HepG2 (cell line): ENCODE measurements around the gene UQCC2. TPM values are rescaled to one million over a fixed set of nuclear protein-coding genes. Genes with fewer than 3 reads are reported as not detected.

ENCODE experiments used
- ATAC-seq: fragments of 200-7000 bp; cut with Tn5 transposase; 3 replicates; pipeline ENCODE4 v1.9.1; 2020; ENCODE audit warnings: mild to moderate bottlenecking, moderate library complexity
- BruUV-seq: library from RNA; stranded (reverse); fragments of 400-500 nt; replicated peaks from 2 replicates; lab custom pipeline; 2021; lab: Mats Ljungman, UMichigan
- CTCF ChIA-PET: fragments of 300-600 bp; formaldehyde crosslinking; extraction: SDS; loops from one replicate; lab custom pipeline; 2021; ENCODE audit warnings: low total read pairs, inconsistent platforms, low intra/inter-chr PET ratio; lab: Yijun Ruan, JAX
- POLR2A ChIA-PET: fragments of 350-600 bp; sonication (Branson Sonifier 250); formaldehyde crosslinking; loops from one replicate; lab custom pipeline; 2020; ENCODE audit warnings: antibody characterized with exemption, inconsistent platforms; lab: Yijun Ruan, JAX
- DNase-seq: peaks from one replicate; pipeline ENCODE4 v3.0.0-alpha.2; 2015; ENCODE audit warnings: low spot score
- FAIRE-seq: peaks from 3 replicates; lab custom pipeline; 2011; peaks lifted over from hg19 to GRCh38; lab: Jason Lieb, UNC
- H2AFZ ChIP-seq: one replicate; pipeline ENCODE4 v1.6.1; 2011; ENCODE audit warnings: low read length, inconsistent platforms
- H3K27ac ChIP-seq: fragments of 300-600 bp; 3 replicates; pipeline ENCODE4 v1.8.0; 2011; ENCODE audit warnings: mixed run types, mild to moderate bottlenecking, mixed read lengths, low read length, inconsistent platforms; ENCODE audit not compliant: insufficient read depth; ENCODE audit errors: extremely low read length
- H3K27me3 ChIP-seq, 2 experiments: fragments of 200-600 bp in 1 of 2; 2 replicates in 1 of 2; 3 replicates in 1 of 2; pipeline versions ENCODE4 v1.6.0 to v1.8.0; 2011; ENCODE audit warnings: low read length in 2 of 2, mild to moderate bottlenecking in 2 of 2, moderate library complexity in 2 of 2, inconsistent platforms in 1 of 2; ENCODE audit not compliant: insufficient read depth in 2 of 2, control insufficient read depth in 1 of 2
- H3K36me3 ChIP-seq, 2 experiments: fragments of 200-600 bp in 1 of 2; replicated peaks in 1 of 2; 2 replicates in 1 of 2; 3 replicates in 1 of 2; pipeline versions ENCODE4 v1.5.1 to v1.8.0; 2011; ENCODE audit warnings: low read length in 2 of 2, inconsistent platforms in 1 of 2; ENCODE audit not compliant: insufficient read depth in 2 of 2, control insufficient read depth in 1 of 2
- H3K4me1 ChIP-seq: 2 replicates; pipeline ENCODE4 v1.5.1; 2012; ENCODE audit warnings: low read length, inconsistent platforms; ENCODE audit not compliant: insufficient read depth
- H3K4me2 ChIP-seq: 2 replicates; pipeline ENCODE4 v1.6.0; 2011; ENCODE audit warnings: low read depth, low read length, inconsistent platforms
- H3K4me3 ChIP-seq, 3 experiments: fragments of 200-600 bp in 1 of 3; sonication (generic), shearing (Covaris generic) in 1 of 3; replicated peaks in 1 of 3; 2 replicates each; pipeline ENCODE4 v1.5.1; 2011 to 2016; ENCODE audit warnings: low read length in 3 of 3, inconsistent platforms in 2 of 3, low read depth in 2 of 3, mild to moderate bottlenecking in 2 of 3, control low read depth in 1 of 3, mixed read lengths in 1 of 3; ENCODE audit not compliant: insufficient read depth in 1 of 3
- H3K79me2 ChIP-seq: one replicate; pipeline ENCODE4 v1.6.1; 2011; ENCODE audit warnings: low read length, inconsistent platforms; ENCODE audit not compliant: insufficient read depth
- H3K9ac ChIP-seq: 2 replicates; pipeline ENCODE4 v1.6.0; 2011; ENCODE audit warnings: mild to moderate bottlenecking, low read depth, low read length, inconsistent platforms; ENCODE audit not compliant: insufficient read depth
- H3K9me3 ChIP-seq: 2 replicates; pipeline ENCODE4 v1.5.1; 2012; ENCODE audit warnings: mild to moderate bottlenecking, low read length
- H4K20me1 ChIP-seq: 2 replicates; pipeline ENCODE4 v1.6.0; 2011; ENCODE audit warnings: inconsistent platforms, mild to moderate bottlenecking, low read length, moderate library complexity; ENCODE audit not compliant: insufficient read depth
- ATF1 ChIP-seq: IDR thresholded peaks from 2 replicates; pipeline ENCODE4 v1.6.1; 2016; ENCODE audit warnings: mild to moderate bottlenecking, control low read depth
- CBX1 ChIP-seq: IDR thresholded peaks from one replicate; pipeline ENCODE4 v1.6.1; 2016; ENCODE audit warnings: antibody characterized with exemption, low read depth
- ELF1 ChIP-seq: sonication (generic); formaldehyde crosslinking; IDR thresholded peaks from 2 replicates; pipeline ENCODE4 v1.4.0; 2020; ENCODE audit warnings: missing genetic modification reagents
- ELF3 ChIP-seq: IDR thresholded peaks from 2 replicates; pipeline ENCODE4 v1.6.1; 2016; ENCODE audit warnings: missing genetic modification reagents, missing compliant biosample characterization
- GLI4 ChIP-seq: sonication (generic); formaldehyde crosslinking; IDR thresholded peaks from 2 replicates; pipeline ENCODE4 v1.5.1; 2020; ENCODE audit warnings: missing genetic modification reagents, mild to moderate bottlenecking, moderate library complexity, borderline replicate concordance
- KDM5A ChIP-seq: fragments of 200-600 bp; sonication (generic); IDR thresholded peaks from 2 replicates; pipeline ENCODE4 v1.7.0; 2018; ENCODE audit warnings: antibody characterized with exemption, mild to moderate bottlenecking, low read length, borderline replicate concordance
- SMYD3 ChIP-seq: sonication (generic); formaldehyde crosslinking; IDR thresholded peaks from 2 replicates; pipeline ENCODE4 v1.8.1; 2023; ENCODE audit warnings: mild to moderate bottlenecking, missing genetic modification reagents
- ZBTB38 ChIP-seq: sonication (generic); formaldehyde crosslinking; IDR thresholded peaks from 2 replicates; pipeline ENCODE4 v1.5.1; 2020; ENCODE audit warnings: mild to moderate bottlenecking, missing genetic modification reagents
- ZFP90 ChIP-seq: sonication (generic); formaldehyde crosslinking; IDR thresholded peaks from 2 replicates; pipeline ENCODE4 v1.8.0; 2022; ENCODE audit warnings: missing genetic modification reagents, mild to moderate bottlenecking, inconsistent platforms, borderline replicate concordance
- ZFY ChIP-seq: sonication (generic); formaldehyde crosslinking; IDR thresholded peaks from 2 replicates; pipeline ENCODE4 v1.4.0; 2020; ENCODE audit warnings: missing genetic modification reagents
- ZMYM2 ChIP-seq: sonication (generic); formaldehyde crosslinking; IDR thresholded peaks from 2 replicates; pipeline ENCODE4 v1.8.0; 2022; ENCODE audit warnings: mild to moderate bottlenecking, missing genetic modification reagents
- ZNF136 ChIP-seq: sonication (generic); formaldehyde crosslinking; IDR thresholded peaks from 2 replicates; pipeline ENCODE4 v1.8.1; 2022; ENCODE audit warnings: low read depth, mild to moderate bottlenecking, moderate library complexity, missing genetic modification reagents
- ZNF17 ChIP-seq: sonication (generic); formaldehyde crosslinking; IDR thresholded peaks from 2 replicates; pipeline ENCODE4 v1.5.0; 2020; ENCODE audit warnings: mild to moderate bottlenecking, missing genetic modification reagents
- ZNF282 ChIP-seq: fragments of 450-650 bp; IDR thresholded peaks from 2 replicates; pipeline ENCODE4 v1.6.1; 2018; ENCODE audit not compliant: partially characterized antibody
- ZNF549 ChIP-seq: sonication (generic); formaldehyde crosslinking; IDR thresholded peaks from 2 replicates; pipeline ENCODE4 v1.5.0; 2020; ENCODE audit warnings: missing genetic modification reagents
- ZNF605 ChIP-seq: sonication (generic); formaldehyde crosslinking; IDR thresholded peaks from 2 replicates; pipeline ENCODE4 v1.8.0; 2022; ENCODE audit warnings: mild to moderate bottlenecking, missing genetic modification reagents
- ZNF674 ChIP-seq: sonication (generic); formaldehyde crosslinking; IDR thresholded peaks from 2 replicates; pipeline ENCODE4 v1.5.0; 2020; ENCODE audit warnings: low read depth, mild to moderate bottlenecking, missing genetic modification reagents
- ZNF773 ChIP-seq: sonication (generic); formaldehyde crosslinking; IDR thresholded peaks from 2 replicates; pipeline ENCODE4 v1.4.0; 2020; ENCODE audit warnings: missing genetic modification reagents, borderline replicate concordance
- WGBS: methylation state at CpG from one replicate; pipeline ENCODE4 v1.1.6; 2017; ENCODE audit warnings: low lambda C conversion rate; 5-methylcytosine and 5-hydroxymethylcytosine counted together
- in situ Hi-C: cut with HindIII; loops from 2 replicates; pipeline ENCODE4 v1.10.0; 2017; ENCODE audit warnings: low pct_unique_long_range_greater_than_20kb; ENCODE audit not compliant: extremely low pct_ligation_motif_present
- intact Hi-C: fragments of 100-400 bp; cut with micrococcal nuclease; formaldehyde crosslinking; loops from one replicate; pipeline ENCODE4 v1.10.0; 2022; ENCODE audit not compliant: unreplicated experiment
- polyA plus RNA-seq, 8 experiments: library from polyadenylated mRNA; depleted of rRNA in 3 of 8; stranded (reverse) in 7 of 8; unstranded in 1 of 8; fragments of >200 nt; fragmentation: Illumina TruSeq in 4 of 8; extraction: Trizol in 4 of 8; gene quantifications; 2 replicates each; pipeline versions ENCODE4 v1.2.1 to v1.2.3, GENCODE V29; 2011 to 2016; ENCODE audit warnings: low read depth in 4 of 8, missing spikeins in 1 of 8, mixed read lengths in 1 of 8; ENCODE audit not compliant: insufficient read depth in 1 of 8
- total RNA-seq, 5 experiments: library from RNA; depleted of rRNA; stranded (reverse); fragments of >200 nt; fragmentation: Illumina TruSeq; extraction: Trizol; gene quantifications; 2 replicates each; pipeline ENCODE4 v1.2.3, GENCODE V29; 2016; ENCODE audit warnings: low read depth in 1 of 5
- TF ChIP-seq, protein P1 (sequence below): sonication (generic); formaldehyde crosslinking; IDR thresholded peaks from 2 replicates; pipeline ENCODE4 v1.4.0; 2020; ENCODE audit warnings: missing genetic modification reagents
- TF ChIP-seq, protein P2 (sequence below): sonication (generic); formaldehyde crosslinking; IDR thresholded peaks from 2 replicates; pipeline ENCODE4 v1.8.0; 2022; ENCODE audit warnings: missing genetic modification reagents, mild to moderate bottlenecking, inconsistent platforms, borderline replicate concordance
- TF ChIP-seq, protein P3 (sequence below): sonication (generic); formaldehyde crosslinking; IDR thresholded peaks from 2 replicates; pipeline ENCODE4 v1.4.0; 2020; ENCODE audit warnings: missing genetic modification reagents, borderline replicate concordance

UQCC2 gene
- total and polyA plus RNA-seq, 2 of the 13 experiments (the other 11 are each of a cell fraction or from before 2014, with no cell fraction given), result 82.4 to 238 TPM

DNA sequence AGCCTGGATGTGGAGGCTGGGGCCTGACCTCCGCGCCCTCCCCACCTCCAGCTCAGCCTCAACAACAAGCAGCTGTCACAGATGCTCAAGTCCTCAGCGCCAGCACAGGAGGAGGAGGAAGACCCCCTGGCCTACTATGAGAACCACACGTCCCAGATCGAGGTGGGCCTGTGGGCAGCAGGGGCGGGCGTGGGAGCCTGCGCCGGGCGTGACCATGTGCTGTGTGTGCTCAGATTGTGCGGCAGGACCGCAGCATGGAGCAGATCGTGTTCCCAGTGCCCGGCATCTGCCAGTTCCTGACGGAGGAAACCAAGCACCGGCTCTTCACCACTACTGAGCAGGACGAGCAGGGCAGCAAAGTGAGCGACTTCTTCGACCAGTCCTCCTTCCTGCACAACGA is 23.5 kb downstream of the UQCC2 start (continued):
- no peak for TF ChIP-seq ZMYM2
- TF ChIP-seq, protein P1, sequence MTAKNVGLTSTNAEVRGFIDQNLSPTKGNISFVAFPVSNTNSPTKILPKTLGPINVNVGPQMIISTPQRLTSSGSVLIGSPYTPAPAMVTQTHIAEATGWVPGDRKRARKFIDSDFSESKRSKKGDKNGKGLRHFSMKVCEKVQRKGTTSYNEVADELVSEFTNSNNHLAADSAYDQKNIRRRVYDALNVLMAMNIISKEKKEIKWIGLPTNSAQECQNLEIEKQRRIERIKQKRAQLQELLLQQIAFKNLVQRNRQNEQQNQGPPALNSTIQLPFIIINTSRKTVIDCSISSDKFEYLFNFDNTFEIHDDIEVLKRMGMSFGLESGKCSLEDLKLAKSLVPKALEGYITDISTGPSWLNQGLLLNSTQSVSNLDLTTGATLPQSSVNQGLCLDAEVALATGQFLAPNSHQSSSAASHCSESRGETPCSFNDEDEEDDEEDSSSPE, result no peak
- TF ChIP-seq ZNF17 (CRISPR knock-in tag), result no peak
- TF ChIP-seq, protein P2, sequence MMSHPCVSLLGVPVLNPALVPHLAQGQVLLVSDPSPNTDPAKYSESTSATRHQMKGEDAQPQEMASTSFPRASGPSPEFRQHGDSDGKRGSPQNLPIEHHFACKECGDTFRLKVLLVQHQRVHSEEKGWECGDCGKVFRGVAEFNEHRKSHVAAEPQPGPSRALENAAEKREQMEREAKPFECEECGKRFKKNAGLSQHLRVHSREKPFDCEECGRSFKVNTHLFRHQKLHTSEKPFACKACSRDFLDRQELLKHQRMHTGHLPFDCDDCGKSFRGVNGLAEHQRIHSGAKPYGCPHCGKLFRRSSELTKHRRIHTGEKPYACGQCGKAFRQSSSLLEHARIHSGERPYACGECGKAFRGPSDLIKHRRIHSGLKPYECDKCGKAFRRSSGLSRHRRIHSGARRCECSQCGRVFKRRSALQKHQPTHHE (CRISPR knock-in tag), result no peak
- TF ChIP-seq ATF1 (CRISPR knock-in tag), result no peak
- TF ChIP-seq ZBTB38 (CRISPR knock-in tag), result no peak

DNA sequence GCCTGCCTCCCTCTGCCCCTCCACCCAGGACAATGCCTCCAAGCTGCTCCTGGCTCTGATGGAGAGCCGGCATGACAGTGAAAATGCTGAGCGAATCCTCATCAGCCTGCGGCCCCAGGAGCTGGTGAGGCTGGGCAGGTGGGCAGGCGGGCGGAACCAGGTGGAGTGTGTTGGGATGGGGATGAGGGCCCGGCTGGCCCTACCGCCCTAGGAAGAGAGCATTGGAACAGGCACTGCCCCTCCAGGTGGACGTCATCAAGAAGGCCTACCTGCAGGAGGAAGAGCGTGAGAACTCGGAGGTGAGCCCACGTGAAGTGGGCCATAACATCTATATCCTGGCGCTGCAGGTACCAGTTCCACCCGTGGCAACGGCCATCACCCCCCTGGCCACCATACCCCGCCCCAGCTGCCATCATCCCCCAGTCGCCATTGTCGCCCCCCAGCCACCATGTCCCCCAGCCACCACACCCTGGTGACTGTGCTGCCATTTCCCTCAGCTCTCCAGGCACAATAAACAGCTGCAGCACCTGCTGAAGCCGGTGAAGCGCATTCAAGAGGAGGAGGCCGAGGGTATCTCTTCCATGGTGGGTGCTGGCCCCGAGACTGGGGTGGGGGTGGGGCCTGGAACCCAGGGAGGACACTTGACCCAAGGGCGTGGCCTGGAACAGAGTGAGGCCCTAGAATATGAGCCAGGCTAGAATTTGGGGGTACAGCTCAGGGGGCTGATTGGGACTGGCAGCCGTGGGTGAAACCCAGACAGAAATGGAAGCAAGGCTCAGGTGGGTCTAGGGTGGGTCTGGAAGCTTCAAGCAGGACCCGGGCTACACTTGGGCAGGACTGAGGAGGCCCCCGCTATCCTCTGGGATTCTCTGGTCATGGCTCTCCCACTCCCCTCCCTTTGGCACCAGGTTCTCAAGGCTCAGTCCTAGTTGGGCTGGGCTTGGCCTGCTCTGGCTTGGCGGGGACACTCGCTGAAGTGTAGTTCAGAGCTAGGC is 24.2 kb downstream of the UQCC2 start:
- POLR2A ChIA-PET, result no interaction called here
- DNase-seq, result no peak
- no peak for TF ChIP-seq ZNF773 (CRISPR knock-in tag)
- no peak for TF ChIP-seq ZNF605 (CRISPR knock-in tag)
- no peak for TF ChIP-seq CBX1
- no peak for TF ChIP-seq ZNF136
- no peak for TF ChIP-seq SMYD3
- TF ChIP-seq ELF3, result no peak
- no peak for TF ChIP-seq ZNF282
- TF ChIP-seq ZFP90, result no peak
- TF ChIP-seq ZFY (CRISPR knock-in tag), result no peak
- TF ChIP-seq GLI4 (CRISPR knock-in tag), result no peak
- TF ChIP-seq, protein P3, sequence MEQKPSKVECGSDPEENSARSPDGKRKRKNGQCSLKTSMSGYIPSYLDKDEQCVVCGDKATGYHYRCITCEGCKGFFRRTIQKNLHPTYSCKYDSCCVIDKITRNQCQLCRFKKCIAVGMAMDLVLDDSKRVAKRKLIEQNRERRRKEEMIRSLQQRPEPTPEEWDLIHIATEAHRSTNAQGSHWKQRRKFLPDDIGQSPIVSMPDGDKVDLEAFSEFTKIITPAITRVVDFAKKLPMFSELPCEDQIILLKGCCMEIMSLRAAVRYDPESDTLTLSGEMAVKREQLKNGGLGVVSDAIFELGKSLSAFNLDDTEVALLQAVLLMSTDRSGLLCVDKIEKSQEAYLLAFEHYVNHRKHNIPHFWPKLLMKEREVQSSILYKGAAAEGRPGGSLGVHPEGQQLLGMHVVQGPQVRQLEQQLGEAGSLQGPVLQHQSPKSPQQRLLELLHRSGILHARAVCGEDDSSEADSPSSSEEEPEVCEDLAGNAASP (CRISPR knock-in tag), result no peak
- no peak for TF ChIP-seq ELF1 (CRISPR knock-in tag)
- TF ChIP-seq KDM5A, result no peak
- TF ChIP-seq ZNF549 (CRISPR knock-in tag), result no peak
- no peak for TF ChIP-seq ZNF674 (CRISPR knock-in tag)

More for the DNA sequence above, 24.2 kb downstream of the UQCC2 start:
- BruUV-seq, result no TSS peak
- Histone ChIP-seq H3K9me3 (no peaks in the 10 kb centered on the region), H3K4me2 (no peak overlapping the region), H3K79me2 (no peaks in the 10 kb centered on the region), H3K27ac (no peak overlapping the region), H2AFZ (no peak overlapping the region), H4K20me1 (no peaks in the 10 kb centered on the region; the same call in 1 of the 2 replicates), H3K36me3 (peaks cover 12 to 38% of the 10 kb centered on the region in 2 experiments; a peak in 2 of 5 replicates), H3K4me3 (no peak overlapping the region), H3K27me3 (no peaks in the 10 kb centered on the region), H3K9ac (no peak overlapping the region), H3K4me1 (no peaks in the 10 kb centered on the region)
- CTCF ChIA-PET, result no interaction called here
- in situ Hi-C loops (no loop called here), intact Hi-C loops (no loop called here)
- WGBS, result 94% methylated on average over 27 of the region's 27 CpGs
- FAIRE-seq, result no peak
- ATAC-seq, result no peak
